Measurements from ENCODE around the gene LRG1.
A peak's percentile ranks its signal among the peaks of the same experiment; 100 is the strongest.

The LRG1 gene

DNA sequence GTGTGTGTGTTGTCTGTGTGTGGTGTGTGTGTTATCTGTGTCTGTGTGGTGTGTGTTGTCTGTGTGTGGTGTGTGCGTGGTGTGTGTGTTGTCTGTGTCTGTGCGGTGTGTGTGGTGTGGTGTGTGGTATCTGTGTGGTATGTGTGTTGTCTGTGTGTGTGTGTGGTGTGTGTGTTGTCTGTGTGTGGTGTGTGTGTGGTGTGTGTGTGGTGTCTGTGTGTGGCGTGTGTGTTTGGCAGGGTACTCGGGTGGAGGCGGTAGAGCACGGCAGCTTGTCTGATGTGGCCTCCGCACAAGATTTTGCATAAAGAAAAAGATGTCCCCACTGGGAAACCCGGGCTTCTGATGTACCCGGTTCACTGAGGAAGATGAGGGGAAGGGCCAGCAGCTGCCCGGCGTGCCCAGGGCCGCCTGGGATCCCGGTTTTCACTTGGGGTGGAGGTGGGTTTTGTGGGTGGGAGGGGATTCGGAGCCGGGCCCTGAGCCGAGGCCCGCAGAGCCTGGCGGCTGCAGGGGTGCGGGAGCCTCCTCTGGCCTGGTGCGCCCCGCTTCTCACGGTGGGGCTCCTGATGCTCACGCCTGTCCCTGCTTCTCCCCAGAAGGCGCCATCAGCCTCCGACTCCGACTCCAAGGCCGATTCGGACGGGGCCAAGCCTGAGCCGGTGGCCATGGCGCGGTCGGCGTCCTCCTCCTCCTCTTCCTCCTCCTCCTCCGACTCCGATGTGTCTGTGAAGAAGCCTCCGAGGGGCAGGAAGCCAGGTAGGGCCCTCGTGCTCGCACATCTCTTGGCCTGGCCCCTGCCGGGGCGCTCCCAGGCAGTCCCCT lies 46.5 kb downstream of the LRG1 start (continued):
- TF ChIP-seq ZNF211 (tag by site-specific recombination; IDR thresholded peaks at IDR 0.05; ENCODE audit: low read depth) (no peak), ZNF785 (tag by site-specific recombination; IDR thresholded peaks at IDR 0.05) (peak; percentile 58; the same call in 1 of the 2 replicates), SP2 (tag by site-specific recombination; IDR thresholded peaks at IDR 0.05) (peak; percentile 29; the same call in 1 of the 2 replicates), ZNF654 (tag by site-specific recombination; IDR thresholded peaks at IDR 0.05; ENCODE audit: low read depth) (no peak), ZNF830 (tag by site-specific recombination; IDR thresholded peaks at IDR 0.05; ENCODE audit: low read depth) (no peak), ZFP3 (tag by site-specific recombination; IDR thresholded peaks at IDR 0.05; ENCODE audit: low read depth) (no peak), ZNF404 (tag by site-specific recombination; IDR thresholded peaks at IDR 0.05) (no peak), ZNF2 (tag by site-specific recombination; IDR thresholded peaks at IDR 0.05) (no peak; the same call in 1 of the 2 replicates), ZNF510 (tag by site-specific recombination; IDR thresholded peaks at IDR 0.05; ENCODE audit: insufficient replicate concordance) (no peak), SP3 (tag by site-specific recombination; IDR thresholded peaks at IDR 0.05) (no peak)
- TF ChIP-seq, protein P1, sequence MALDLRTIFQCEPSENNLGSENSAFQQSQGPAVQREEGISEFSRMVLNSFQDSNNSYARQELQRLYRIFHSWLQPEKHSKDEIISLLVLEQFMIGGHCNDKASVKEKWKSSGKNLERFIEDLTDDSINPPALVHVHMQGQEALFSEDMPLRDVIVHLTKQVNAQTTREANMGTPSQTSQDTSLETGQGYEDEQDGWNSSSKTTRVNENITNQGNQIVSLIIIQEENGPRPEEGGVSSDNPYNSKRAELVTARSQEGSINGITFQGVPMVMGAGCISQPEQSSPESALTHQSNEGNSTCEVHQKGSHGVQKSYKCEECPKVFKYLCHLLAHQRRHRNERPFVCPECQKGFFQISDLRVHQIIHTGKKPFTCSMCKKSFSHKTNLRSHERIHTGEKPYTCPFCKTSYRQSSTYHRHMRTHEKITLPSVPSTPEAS (tag by site-specific recombination; IDR thresholded peaks at IDR 0.05) = peak; percentile 65
- TF ChIP-seq, protein P2, sequence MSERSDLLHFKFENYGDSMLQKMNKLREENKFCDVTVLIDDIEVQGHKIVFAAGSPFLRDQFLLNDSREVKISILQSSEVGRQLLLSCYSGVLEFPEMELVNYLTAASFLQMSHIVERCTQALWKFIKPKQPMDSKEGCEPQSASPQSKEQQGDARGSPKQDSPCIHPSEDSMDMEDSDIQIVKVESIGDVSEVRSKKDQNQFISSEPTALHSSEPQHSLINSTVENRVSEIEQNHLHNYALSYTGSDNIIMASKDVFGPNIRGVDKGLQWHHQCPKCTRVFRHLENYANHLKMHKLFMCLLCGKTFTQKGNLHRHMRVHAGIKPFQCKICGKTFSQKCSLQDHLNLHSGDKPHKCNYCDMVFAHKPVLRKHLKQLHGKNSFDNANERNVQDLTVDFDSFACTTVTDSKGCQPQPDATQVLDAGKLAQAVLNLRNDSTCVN (tag by site-specific recombination; optimal IDR thresholded peaks at IDR 0.05) = no peak
- TF ChIP-seq, protein P3, sequence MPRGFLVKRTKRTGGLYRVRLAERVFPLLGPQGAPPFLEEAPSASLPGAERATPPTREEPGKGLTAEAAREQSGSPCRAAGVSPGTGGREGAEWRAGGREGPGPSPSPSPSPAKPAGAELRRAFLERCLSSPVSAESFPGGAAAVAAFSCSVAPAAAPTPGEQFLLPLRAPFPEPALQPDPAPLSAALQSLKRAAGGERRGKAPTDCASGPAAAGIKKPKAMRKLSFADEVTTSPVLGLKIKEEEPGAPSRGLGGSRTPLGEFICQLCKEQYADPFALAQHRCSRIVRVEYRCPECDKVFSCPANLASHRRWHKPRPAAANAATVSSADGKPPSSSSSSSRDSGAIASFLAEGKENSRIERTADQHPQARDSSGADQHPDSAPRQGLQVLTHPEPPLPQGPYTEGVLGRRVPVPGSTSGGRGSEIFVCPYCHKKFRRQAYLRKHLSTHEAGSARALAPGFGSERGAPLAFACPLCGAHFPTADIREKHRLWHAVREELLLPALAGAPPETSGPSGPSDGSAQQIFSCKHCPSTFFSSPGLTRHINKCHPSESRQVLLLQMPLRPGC (tag by site-specific recombination; IDR thresholded peaks at IDR 0.05) = no peak
- TF ChIP-seq, protein P4, sequence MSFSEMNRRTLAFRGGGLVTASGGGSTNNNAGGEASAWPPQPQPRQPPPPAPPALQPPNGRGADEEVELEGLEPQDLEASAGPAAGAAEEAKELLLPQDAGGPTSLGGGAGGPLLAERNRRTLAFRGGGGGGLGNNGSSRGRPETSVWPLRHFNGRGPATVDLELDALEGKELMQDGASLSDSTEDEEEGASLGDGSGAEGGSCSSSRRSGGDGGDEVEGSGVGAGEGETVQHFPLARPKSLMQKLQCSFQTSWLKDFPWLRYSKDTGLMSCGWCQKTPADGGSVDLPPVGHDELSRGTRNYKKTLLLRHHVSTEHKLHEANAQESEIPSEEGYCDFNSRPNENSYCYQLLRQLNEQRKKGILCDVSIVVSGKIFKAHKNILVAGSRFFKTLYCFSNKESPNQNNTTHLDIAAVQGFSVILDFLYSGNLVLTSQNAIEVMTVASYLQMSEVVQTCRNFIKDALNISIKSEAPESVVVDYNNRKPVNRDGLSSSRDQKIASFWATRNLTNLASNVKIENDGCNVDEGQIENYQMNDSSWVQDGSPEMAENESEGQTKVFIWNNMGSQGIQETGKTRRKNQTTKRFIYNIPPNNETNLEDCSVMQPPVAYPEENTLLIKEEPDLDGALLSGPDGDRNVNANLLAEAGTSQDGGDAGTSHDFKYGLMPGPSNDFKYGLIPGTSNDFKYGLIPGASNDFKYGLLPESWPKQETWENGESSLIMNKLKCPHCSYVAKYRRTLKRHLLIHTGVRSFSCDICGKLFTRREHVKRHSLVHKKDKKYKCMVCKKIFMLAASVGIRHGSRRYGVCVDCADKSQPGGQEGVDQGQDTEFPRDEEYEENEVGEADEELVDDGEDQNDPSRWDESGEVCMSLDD (tag by site-specific recombination; IDR thresholded peaks at IDR 0.05) = no peak
- TF ChIP-seq, protein P5, sequence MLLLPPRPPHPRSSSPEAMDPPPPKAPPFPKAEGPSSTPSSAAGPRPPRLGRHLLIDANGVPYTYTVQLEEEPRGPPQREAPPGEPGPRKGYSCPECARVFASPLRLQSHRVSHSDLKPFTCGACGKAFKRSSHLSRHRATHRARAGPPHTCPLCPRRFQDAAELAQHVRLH (tag by site-specific recombination; IDR thresholded peaks at IDR 0.05) = no peak

DNA sequence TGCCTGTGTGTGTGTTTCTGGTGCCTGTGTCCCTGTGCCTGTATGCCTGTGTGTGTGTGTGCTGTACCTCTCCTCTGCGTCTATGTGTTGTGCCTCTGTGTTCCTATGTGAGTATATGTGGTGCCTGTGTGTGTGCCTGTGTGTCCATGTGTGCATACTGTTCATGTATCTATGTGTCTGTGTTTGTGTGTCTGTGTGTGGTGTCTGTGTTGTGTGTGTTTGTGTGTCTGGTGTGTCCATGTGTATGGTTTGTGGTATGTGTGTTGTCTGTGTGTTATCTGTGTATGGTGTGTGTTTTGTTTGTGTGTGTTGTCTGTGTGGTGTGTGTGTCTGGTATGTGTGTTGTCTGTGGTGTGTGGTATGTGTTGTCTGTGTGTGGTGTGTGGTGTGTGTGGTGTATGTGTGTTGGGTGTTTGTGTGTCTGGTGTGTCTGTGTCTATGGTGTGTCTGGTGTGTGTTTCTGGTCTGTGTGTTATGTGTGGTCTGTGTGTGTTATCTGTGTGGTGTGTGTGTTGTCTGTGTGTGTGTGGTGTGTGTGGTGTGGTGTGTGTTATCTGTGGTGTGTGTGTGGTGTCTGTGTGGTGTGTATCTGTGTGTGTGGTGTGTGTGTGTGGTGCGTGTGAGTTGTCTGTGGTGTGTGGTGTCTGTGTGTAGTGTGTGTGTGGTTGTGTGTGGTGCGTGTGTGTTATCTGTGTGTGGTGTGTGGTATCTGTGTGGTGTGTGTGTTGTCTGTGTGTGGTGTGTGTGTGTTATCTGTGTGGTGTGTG lies 47.3 kb downstream of the LRG1 start:
- no peak overlapping the region for H3K27ac ChIP-seq (ENCODE audit: extremely low read depth, low read depth, low read length)
- no peaks in the 10 kb centered on the region for H3K9me3 ChIP-seq (ENCODE audit: control insufficient read depth, insufficient read depth, low read depth, low read length)
- H3K4me3 ChIP-seq (ENCODE audit: low read depth, low read length) = no peak overlapping the region
- TF ChIP-seq, protein P2 (tag by site-specific recombination; optimal IDR thresholded peaks at IDR 0.05) = peak; percentile 10
- TF ChIP-seq ZNF221 (tag by site-specific recombination; IDR thresholded peaks at IDR 0.05; ENCODE audit: borderline replicate concordance) (no peak), YY1 (tag by site-specific recombination; IDR thresholded peaks at IDR 0.05) (no peak), ZNF239 (tag by site-specific recombination; IDR thresholded peaks at IDR 0.05) (no peak), ZNF391 (tag by site-specific recombination; IDR thresholded peaks at IDR 0.05; ENCODE audit: borderline replicate concordance, low read depth) (0 out of 2 replicates have a peak, but pooled peaks have one; percentile 20)
- TF ChIP-seq, protein P6, sequence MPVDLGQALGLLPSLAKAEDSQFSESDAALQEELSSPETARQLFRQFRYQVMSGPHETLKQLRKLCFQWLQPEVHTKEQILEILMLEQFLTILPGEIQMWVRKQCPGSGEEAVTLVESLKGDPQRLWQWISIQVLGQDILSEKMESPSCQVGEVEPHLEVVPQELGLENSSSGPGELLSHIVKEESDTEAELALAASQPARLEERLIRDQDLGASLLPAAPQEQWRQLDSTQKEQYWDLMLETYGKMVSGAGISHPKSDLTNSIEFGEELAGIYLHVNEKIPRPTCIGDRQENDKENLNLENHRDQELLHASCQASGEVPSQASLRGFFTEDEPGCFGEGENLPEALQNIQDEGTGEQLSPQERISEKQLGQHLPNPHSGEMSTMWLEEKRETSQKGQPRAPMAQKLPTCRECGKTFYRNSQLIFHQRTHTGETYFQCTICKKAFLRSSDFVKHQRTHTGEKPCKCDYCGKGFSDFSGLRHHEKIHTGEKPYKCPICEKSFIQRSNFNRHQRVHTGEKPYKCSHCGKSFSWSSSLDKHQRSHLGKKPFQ (tag by site-specific recombination; IDR thresholded peaks at IDR 0.05) = no peak
- H3K36me3 ChIP-seq (ENCODE audit: control insufficient read depth in 2 of 2, insufficient read depth in 1 of 2, low read length in 2 of 2) = peaks cover 42 to 89% of the 10 kb centered on the region in 2 experiments; a peak in 2 of 3 replicates
- ChIA-PET POLR2A (no interaction called here), CTCF (no interaction called here)
- no peaks in the 10 kb centered on the region for H3K4me1 ChIP-seq (ENCODE audit: control insufficient read depth, insufficient read depth, low read length)
